K562 (cell line): ENCODE results near the gene SDC3. TPM values are rescaled to one million over a fixed set of nuclear protein-coding genes. Genes with fewer than 3 reads are reported as not detected.
A peak's percentile ranks its signal among the peaks of the same experiment; 100 is the strongest.
"Not testable (repeated sequence)": the region's sequence is repeated elsewhere in the genome, so short reads cannot be mapped to it uniquely, and the experiment has no call there.

Source experiments
- ATAC-seq: fragments of 200-7000 bp; cut with Tn5 transposase; 3 replicates; pipeline ENCODE4 v1.9.1; 2020; ENCODE audit warnings: moderate library complexity
- BruUV-seq: library from RNA; stranded (reverse); fragments of 400-500 nt; replicated peaks from 2 replicates; lab custom pipeline; 2021; lab: Mats Ljungman, UMichigan
- CTCF ChIA-PET: fragments of 300-600 bp; formaldehyde crosslinking; extraction: SDS; loops from one replicate; lab custom pipeline; 2021; ENCODE audit warnings: low intra/inter-chr PET ratio; lab: Yijun Ruan, JAX
- POLR2A ChIA-PET: fragments of 300-600, 350-650 bp; sonication (Branson Sonifier 250); formaldehyde crosslinking; extraction: SDS; loops from one replicate; lab custom pipeline; 2021; ENCODE audit warnings: antibody characterized with exemption, inconsistent platforms; lab: Yijun Ruan, JAX
- DNase-seq, 4 experiments: peaks; one replicate each; pipeline versions ENCODE4 v3.0.0 to v3.0.0-alpha.2; 2011 to 2018; ENCODE audit warnings: low spot score in 3 of 4, mixed read lengths in 3 of 4; ENCODE audit errors: extremely low read depth in 1 of 4
- FAIRE-seq: peaks from 2 replicates; lab custom pipeline; 2011; peaks lifted over from hg19 to GRCh38; lab: Jason Lieb, UNC
- H2AFZ ChIP-seq: 2 replicates; pipeline ENCODE4 v1.6.0; 2011; ENCODE audit warnings: low read depth, low read length, control low read depth, inconsistent platforms
- H3K27ac ChIP-seq: fragments of 200-600 bp; 3 replicates; pipeline ENCODE4 v1.8.0; 2011; ENCODE audit warnings: low read depth, mild to moderate bottlenecking, control low read depth, inconsistent platforms, low read length, moderate library complexity, mixed read lengths; ENCODE audit errors: extremely low read depth
- H3K27me3 ChIP-seq, 2 experiments: fragments of 300-600 bp in 1 of 2; 2 replicates in 1 of 2; 3 replicates in 1 of 2; pipeline versions ENCODE4 v1.6.0 to v1.8.0; 2011; ENCODE audit warnings: inconsistent platforms in 2 of 2, low read length in 2 of 2, mild to moderate bottlenecking in 1 of 2, mixed read lengths in 1 of 2, moderate library complexity in 1 of 2; ENCODE audit not compliant: control insufficient read depth in 2 of 2, insufficient read depth in 2 of 2
- H3K36me3 ChIP-seq: fragments of 300-600 bp; 3 replicates; pipeline ENCODE4 v1.8.0; 2011; ENCODE audit warnings: mild to moderate bottlenecking, low read length, inconsistent platforms; ENCODE audit not compliant: control insufficient read depth, insufficient read depth
- H3K4me1 ChIP-seq, 2 experiments: fragments of 200-600 bp in 1 of 2; replicated peaks in 1 of 2; 2 replicates in 1 of 2; 3 replicates in 1 of 2; pipeline versions ENCODE4 v1.5.1 to v1.8.0; 2011; ENCODE audit warnings: inconsistent platforms in 2 of 2, low read length in 2 of 2, mild to moderate bottlenecking in 1 of 2, mixed read lengths in 1 of 2, moderate library complexity in 1 of 2; ENCODE audit not compliant: control insufficient read depth in 2 of 2, insufficient read depth in 2 of 2
- H3K4me2 ChIP-seq: 2 replicates; pipeline ENCODE4 v1.6.1; 2011; ENCODE audit warnings: low read length, control low read depth, inconsistent platforms, mixed read lengths; ENCODE audit not compliant: insufficient read depth
- H3K4me3 ChIP-seq: fragments of 200-600 bp; sonication (generic), shearing (Covaris generic); 2 replicates; pipeline ENCODE4 v1.5.1; 2016; ENCODE audit warnings: control low read depth, inconsistent platforms
- H3K79me2 ChIP-seq: fragments of 200-600 bp; 3 replicates; pipeline ENCODE4 v1.8.0; 2011; ENCODE audit warnings: low read length, inconsistent platforms; ENCODE audit not compliant: control insufficient read depth, insufficient read depth
- H3K9ac ChIP-seq, 2 experiments: 2 replicates each; pipeline versions ENCODE4 v1.6.0 to v1.6.1; 2011; ENCODE audit warnings: low read depth in 2 of 2, low read length in 2 of 2, control low read depth in 1 of 2, inconsistent platforms in 1 of 2, mild to moderate bottlenecking in 1 of 2, mixed read lengths in 1 of 2; ENCODE audit not compliant: insufficient read depth in 1 of 2
- H3K9me1 ChIP-seq: one replicate; pipeline ENCODE4 v1.6.0; 2011; ENCODE audit warnings: inconsistent platforms, mild to moderate bottlenecking, low read length, moderate library complexity; ENCODE audit not compliant: control insufficient read depth, insufficient read depth
- H3K9me3 ChIP-seq: replicated peaks from 2 replicates; pipeline ENCODE4 v1.5.1; 2011; ENCODE audit warnings: low read depth, low read length, inconsistent platforms; ENCODE audit not compliant: control insufficient read depth, insufficient read depth
- H4K20me1 ChIP-seq: replicated peaks from 2 replicates; pipeline ENCODE4 v1.6.1; 2011; ENCODE audit warnings: low read length, inconsistent platforms, mixed read lengths; ENCODE audit not compliant: control insufficient read depth, insufficient read depth
- WGBS: fragments of 100-300 bp; shearing (Covaris generic); methylation state at CpG from one replicate; pipeline ENCODE4 v1.1.6; 2016; ENCODE audit warnings: low coverage, mixed read lengths; ENCODE audit not compliant: insufficient coverage; ENCODE audit errors: missing lambda C conversion rate; 5-methylcytosine and 5-hydroxymethylcytosine counted together
- in situ Hi-C: fragments of 300-500 bp; cut with MboI; formaldehyde crosslinking; loops from 4 replicates; pipeline ENCODE4 v1.15.0; 2018; ENCODE audit warnings: inconsistent platforms, mixed read lengths
- intact Hi-C: fragments of 100-400 bp; cut with micrococcal nuclease; formaldehyde crosslinking; loops from 2 replicates; pipeline ENCODE4 v1.14.2; 2022
- polyA plus RNA-seq, 8 experiments: library from polyadenylated mRNA; depleted of rRNA in 4 of 8; stranded (reverse) in 5 of 8; unstranded in 3 of 8; fragments of >200 nt; fragmentation: Nextera tagmentation in 2 of 8; fragmentation: Illumina TruSeq in 1 of 8; extraction: Ambion mirVana in 2 of 8; extraction: Trizol in 1 of 8; gene quantifications; 2 replicates each; pipeline versions ENCODE4 v1.2.1 to v1.2.3, GENCODE V29; 2011 to 2014; ENCODE audit warnings: inconsistent platforms in 1 of 8, missing spikeins in 1 of 8
- total RNA-seq, 7 experiments: library from RNA; depleted of rRNA in 6 of 7; stranded (reverse); fragments of >200 nt in 6 of 7; fragmentation: Illumina TruSeq in 2 of 7; extraction: Trizol in 2 of 7; gene quantifications; 2 replicates each; pipeline versions ENCODE4 v1.2.1 to v1.2.3, GENCODE V29; 2011 to 2021; ENCODE audit warnings: low replicate concordance in 1 of 7

Gene SDC3
- total and polyA plus RNA-seq, 9 of the 15 experiments (the other 6 are each of a cell fraction or from before 2014, with no cell fraction given): 0.38 to 44.1 (median 12.1) TPM

- H3K9ac ChIP-seq, H3K9me1 ChIP-seq, H3K4me2 ChIP-seq, H3K79me2 ChIP-seq, H3K9me3 ChIP-seq, in situ Hi-C loops, POLR2A ChIA-PET, BruUV-seq, intact Hi-C loops, CTCF ChIA-PET, DNase-seq, H2AFZ ChIP-seq, H4K20me1 ChIP-seq, H3K4me1 ChIP-seq, H3K4me3 ChIP-seq, H3K27me3 ChIP-seq, H3K27ac ChIP-seq: not testable (repeated sequence)
- FAIRE-seq (peak; percentile 52), ATAC-seq (peak; percentile 40)
- peaks cover 91% of the 10 kb centered on the region for H3K36me3 ChIP-seq
- WGBS: no CpG with 5 or more reads among the region's 1 CpG
Measured at GRCh38 chr1:30949487-30949838, 40.9 kb upstream of the SDC3 start.

- H4K20me1 ChIP-seq, H3K9ac ChIP-seq, H3K4me1 ChIP-seq, H3K4me2 ChIP-seq, H3K9me3 ChIP-seq, CTCF ChIA-PET, H2AFZ ChIP-seq, H3K9me1 ChIP-seq, in situ Hi-C loops, intact Hi-C loops, H3K4me3 ChIP-seq, DNase-seq, H3K27me3 ChIP-seq, H3K79me2 ChIP-seq, H3K27ac ChIP-seq: not testable (repeated sequence)
- BruUV-seq: TSS peak; percentile 29
- H3K36me3 ChIP-seq: peaks cover 91% of the 10 kb centered on the region
- 76% methylated on average over 1 of the region's 5 CpGs for WGBS
- POLR2A ChIA-PET: interaction anchor here (0.7 to 1.2 kb wide), 2 partner anchors 11 to 778 kb away, joined by 3 read pairs; no protein-coding TSS in a partner anchor
- ATAC-seq (peak; percentile 28), FAIRE-seq (peak; percentile 52)
Measured at GRCh38 chr1:30948813-30949486, 40.4 kb upstream of the SDC3 start.
